ENCODE data around the gene MS4A1.
"Not testable (repeated sequence)": the region's sequence is repeated elsewhere in the genome, so short reads cannot be mapped to it uniquely, and the experiment has no call there.

Gene MS4A1

GRCh38 chr11:60504219-60504905, 48.7 kb downstream of the MS4A1 start:
- no peak for DNase-seq

GRCh38 chr11:60509609-60510008, 54.0 kb downstream of the MS4A1 start:
- not testable (repeated sequence) for DNase-seq

GRCh38 chr11:60510209-60510608, 54.6 kb downstream of the MS4A1 start:
- DNase-seq = not testable (repeated sequence)

GRCh38 chr11:60511393-60511792, 55.7 kb downstream of the MS4A1 start:
- DNase-seq = no peak

- DNase-seq = no peak
These were observed 57.1 kb downstream of the MS4A1 start for GRCh38 chr11:60512651-60513225.

GRCh38 chr11:60513496-60514460, 58.1 kb downstream of the MS4A1 start:
- DNase-seq = no peak

- no peak for DNase-seq
These were observed 59.7 kb downstream of the MS4A1 start, which contains the start of gene MS4A13 for GRCh38 chr11:60515144-60515855. MS4A13 (plus strand) TSS chr11:60515392; CDS start chr11:60518084, 2,692 bp downstream.
